Cerebellar nuclear complex (tissue), 1 donor: ENCODE data around the gene PLB1.
"Not testable (repeated sequence)": the region's sequence is repeated elsewhere in the genome, so short reads cannot be mapped to it uniquely, and the experiment has no call there.

ENCODE experiments used
- DNase-seq, 2 experiments: peaks; one replicate each; lab custom pipeline; 2025; lab: John Stamatoyannopoulos, UW

The PLB1 gene

DNA sequence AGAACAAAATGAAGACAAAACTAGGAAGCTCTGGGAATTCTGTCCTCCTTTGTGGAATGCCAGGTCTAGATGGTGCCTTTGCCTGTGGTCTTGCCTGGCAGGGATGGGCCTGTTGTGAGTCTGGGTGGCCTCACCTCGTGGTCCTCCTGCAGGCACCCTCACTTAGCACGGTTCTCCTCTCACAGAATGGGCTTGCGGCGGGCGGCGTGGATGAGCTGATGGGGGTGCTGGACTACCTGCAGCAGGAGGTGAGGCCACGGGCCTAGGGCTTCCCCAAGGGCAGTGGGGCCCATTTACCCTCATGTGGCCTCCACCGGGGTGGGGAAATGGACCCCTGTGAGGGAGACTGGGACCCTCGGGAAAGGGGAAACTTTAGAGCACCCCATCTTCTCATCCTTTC, 42.3 kb downstream of the PLB1 start:
- DNase-seq: no peak

DNA sequence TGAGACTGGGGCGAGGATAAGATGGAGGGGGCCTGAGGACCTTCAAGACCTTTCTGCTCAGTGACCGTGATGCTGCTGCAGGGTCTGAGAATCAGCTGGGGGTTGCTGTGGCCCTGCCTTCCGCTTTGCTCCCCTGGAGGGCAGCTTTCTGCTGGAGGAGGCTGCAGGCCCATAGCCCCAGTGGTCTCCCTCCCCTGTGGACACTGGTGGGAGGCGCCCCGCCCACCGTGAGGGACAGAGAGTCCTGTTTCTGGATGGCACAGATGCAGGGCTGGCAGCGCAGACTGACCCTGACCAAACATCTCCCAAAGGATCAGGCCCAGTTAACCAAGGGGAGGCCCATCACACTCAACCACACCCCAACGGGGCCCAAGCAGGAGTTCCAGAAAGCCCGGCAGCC, 42.8 kb downstream of the PLB1 start:
- no peak for DNase-seq

DNA sequence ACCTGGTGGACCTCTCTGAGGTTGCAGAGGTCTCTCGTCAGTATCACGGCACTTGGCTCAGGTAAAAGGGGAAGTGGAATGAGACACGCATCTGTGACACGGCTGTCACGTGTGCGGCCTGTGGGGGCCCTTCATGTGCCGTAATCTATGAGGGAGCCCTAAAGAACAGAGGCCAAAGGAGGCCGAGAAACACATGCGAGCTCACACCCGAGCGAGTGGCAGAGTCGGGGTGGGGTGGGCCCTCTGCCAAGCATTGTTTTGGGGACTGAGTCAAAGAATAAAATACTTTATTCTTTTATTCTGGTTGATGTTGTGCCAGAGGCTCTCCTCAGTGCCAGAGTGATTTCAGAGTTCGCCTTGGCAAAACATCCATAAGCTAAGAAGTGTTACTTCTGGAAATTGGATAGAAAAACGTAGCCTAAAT, 43.3 kb downstream of the PLB1 start:
- DNase-seq: no peak

DNA sequence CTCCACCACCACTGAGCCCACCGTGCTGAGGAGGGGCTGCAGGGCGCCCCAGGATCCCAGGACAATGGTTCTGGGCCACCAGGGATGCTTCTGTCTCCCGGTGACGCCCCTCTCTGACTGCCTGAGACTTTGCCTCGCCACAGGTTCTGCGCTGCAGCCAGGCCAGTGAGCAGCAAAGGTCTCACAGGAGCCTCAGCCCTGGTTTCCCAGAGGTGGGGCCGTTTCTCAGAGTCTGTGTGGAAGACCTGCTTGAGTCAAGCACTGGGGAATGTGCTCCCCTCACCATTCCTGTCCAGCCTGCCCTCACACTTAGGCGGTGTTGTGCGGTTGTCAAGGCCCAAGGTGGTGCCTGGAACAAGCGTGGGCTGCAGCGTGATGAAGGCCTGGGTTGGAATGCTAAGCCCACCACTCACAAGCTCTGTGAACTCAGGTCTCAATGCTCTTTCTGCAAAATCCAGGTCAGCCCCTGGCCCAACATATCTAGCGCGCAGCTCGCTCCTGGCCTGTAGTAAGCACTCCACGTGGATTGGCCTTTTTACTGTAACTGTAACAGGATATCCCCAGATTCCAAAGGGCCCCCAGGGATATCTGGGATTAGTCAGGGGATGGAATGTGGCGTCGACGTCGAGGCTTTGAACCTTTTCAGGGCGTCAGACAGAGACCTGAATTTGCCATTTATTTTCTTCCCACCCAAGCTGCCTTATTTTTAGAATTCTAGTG, 47.6 kb downstream of the PLB1 start:
- DNase-seq: no peak

DNA sequence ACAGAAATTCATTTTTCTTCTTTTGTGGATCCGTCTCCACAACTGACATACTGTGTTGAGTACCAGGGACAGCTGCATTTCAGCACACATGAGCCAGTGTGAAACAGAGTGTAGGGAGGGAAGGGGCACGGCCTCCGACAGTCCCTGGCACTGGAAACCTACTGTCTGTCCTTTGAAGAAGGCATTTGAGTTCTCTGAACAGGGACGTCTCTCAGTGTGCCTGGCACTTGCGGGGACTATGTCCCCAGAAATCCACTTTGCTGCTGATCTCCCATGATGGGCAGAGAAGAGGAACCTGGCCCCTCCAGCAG, 48.1 kb downstream of the PLB1 start:
- no peak for DNase-seq

DNA sequence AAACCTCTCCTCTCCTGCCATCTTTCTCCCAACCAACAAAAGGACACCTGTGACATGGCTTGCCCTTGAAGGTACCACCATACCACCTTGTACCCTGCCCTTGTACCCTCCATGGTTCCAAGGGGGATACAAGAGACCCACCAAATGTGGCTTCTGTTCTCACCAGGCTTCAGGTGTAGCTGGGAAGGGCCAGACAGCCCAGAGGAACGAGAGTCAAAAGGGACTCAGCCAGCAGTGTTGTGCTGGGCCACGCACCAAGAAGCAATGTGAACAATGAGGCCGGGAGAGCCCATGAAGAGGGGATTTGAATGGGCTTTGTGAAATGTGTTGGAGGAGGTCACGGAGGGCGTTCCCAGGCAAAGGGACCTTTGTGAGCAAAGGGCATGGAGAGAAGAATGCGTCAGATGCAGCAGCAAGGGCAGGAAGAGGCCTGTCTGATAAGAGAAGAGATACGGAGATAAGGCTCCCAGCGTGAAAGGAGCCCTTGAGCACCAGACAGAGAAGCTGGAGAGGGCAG, 48.6 kb downstream of the PLB1 start:
- no peak for DNase-seq

DNA sequence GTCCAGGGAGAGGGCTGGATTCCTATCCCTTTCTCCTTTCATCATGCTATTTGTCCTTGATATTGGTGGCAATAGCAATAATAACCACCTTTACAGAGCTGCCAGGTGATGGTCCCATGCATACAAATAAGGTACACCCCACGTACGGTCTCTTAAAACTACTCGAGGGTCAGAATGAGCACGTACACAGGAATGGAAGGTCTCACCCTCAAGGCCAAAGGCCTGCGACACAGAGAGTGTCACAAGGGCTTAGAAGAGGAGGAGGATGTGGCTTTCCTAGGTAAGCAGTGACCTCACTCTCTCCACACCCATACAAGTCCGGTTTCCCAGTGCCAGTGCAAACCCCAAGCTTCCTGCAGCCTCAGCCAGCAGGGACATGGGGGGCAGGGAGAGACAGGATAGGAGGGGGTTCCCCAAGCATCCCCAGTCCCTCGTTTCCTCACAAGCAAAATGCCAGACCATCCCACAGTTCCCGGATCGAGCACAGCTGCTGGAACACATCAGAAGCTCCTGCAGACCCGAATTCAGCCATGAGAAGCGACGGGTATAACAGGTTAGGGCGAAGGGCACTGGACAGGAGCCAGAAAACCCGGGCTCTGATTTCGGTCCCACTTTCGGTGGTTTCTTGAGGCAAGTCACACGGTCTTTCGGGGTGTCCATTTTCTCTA, 49.2 kb downstream of the PLB1 start:
- DNase-seq: no peak

DNA sequence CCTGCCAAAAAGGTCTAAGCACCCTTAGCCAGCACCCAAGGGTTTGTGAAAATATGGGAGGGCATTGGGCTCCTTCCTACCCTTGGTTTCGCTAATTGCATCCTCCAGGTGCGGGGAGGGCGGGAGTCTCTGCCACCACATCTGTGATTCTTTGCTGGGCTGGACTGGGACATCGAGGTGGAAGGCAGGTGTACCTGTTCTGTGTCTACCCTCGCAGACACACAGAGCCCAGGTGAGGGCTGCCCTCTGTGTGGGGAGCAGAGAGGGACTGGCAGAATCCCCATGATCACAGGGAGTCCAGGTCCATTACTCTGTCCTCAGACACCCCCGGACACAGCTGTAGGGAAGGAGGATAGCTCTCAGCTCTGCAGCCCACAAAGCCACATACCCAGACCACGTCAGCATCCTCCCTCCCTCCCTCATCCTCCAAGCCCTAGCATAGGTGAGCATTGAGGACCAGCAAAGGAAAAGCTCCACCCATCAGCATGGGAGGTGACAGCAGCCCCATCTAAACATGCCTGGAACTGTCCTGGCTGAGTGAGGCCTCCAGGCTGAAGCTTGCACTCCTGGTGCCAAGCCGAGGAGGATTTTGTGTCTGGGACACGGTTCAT, 49.8 kb downstream of the PLB1 start:
- no peak for DNase-seq

DNA sequence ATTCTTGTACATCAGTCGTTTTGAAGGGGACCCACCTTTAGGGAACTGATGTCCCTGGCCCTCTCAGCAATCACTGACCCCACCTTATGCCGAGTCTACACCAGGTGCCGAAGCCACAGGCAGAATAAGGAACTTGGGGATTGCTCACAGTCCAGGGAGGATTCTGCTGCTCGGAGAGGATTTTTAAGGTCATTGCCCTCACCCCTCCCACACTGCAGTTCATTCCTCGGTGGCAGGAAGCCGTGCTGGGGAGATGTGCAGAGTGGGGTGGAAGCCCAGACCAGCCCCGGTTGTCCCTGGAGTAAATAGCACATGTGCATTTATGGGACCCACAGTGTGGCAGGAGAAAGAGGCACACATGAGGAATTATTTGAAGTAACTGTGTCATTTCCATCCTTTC, 50.4 kb downstream of the PLB1 start:
- no peak for DNase-seq

DNA sequence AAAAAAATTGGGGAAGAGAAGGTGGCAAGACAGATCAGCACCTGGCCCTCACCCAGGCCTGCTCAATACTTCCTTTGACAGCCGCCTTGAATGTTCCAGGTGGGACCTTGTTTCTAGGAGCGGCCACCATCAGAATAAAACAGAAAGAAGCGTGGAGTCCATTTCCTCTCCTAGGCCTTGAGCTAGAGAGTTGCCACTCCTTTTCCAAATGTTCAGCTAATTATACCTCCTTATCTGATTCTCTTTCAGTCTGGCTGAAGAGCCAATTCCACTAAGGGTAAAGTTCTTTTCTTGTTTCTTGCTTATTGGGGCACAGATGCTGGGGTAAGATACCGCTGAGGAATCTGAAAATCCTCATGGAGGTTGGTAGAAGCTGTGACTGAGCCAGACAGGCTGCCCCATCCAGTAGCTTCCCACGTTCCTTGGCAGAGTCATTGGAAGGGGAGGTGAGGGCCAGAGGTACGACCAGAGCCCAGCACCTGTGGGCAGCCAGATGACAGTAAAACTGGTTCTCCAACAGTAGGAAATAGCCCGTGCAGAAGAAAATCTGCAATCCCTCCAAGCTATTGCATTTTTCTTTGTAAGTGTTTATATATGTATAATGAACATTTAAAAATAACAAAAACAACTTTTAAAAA, 51.5 kb downstream of the PLB1 start:
- DNase-seq: no peak

DNA sequence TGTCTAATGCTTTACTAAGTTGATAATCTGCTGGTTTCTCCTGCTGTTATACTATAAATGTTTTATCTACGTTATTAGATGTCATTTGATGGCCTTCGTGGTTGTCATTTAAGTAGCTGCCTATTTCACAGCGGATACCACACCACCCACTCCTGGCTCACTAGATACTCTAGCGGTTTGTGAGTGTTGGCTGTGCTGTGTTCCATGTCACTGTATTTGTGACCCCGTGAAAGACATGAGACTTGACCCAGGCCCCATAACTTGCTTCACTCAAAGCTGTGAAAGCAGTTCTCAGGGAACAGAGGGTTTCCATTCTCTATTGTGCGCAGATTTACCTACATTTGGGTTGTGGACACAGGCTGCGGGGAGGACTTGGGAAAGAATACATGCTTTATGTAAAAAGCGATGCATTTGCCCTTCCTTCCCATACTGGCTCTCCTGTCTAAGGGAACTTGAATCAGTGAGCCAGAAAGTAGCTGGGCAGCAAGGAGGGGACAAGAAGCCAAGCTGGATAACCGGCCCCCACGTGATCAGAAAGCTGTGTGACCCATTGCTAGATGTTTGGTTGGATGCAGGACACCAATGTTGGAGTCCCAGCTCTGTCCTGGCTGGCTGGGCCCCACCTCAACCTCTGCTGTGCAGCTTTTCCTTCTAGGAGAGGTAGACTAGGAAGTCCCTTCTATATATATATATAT, 52.2 kb downstream of the PLB1 start:
- DNase-seq: no peak

DNA sequence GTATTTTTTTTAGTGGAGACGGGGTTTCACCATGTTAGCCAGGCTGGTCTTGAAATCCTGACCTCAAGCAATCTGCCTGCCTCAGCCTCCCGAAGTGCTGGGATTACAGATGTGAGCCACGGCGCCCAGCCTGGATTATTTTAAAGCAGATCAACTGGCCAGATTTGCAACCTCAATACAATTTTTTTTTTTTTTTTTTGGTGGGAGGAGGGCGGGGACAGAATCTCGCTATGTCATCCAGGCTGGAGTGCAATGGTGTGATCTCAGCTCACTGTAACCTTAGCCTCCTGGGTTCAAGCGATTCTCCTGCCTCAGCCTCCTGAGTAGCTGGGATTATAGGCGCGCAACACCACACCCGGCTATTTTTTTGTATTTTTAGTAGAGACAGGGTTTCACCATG, 54.5 kb downstream of the PLB1 start:
- not testable (repeated sequence) for DNase-seq

DNA sequence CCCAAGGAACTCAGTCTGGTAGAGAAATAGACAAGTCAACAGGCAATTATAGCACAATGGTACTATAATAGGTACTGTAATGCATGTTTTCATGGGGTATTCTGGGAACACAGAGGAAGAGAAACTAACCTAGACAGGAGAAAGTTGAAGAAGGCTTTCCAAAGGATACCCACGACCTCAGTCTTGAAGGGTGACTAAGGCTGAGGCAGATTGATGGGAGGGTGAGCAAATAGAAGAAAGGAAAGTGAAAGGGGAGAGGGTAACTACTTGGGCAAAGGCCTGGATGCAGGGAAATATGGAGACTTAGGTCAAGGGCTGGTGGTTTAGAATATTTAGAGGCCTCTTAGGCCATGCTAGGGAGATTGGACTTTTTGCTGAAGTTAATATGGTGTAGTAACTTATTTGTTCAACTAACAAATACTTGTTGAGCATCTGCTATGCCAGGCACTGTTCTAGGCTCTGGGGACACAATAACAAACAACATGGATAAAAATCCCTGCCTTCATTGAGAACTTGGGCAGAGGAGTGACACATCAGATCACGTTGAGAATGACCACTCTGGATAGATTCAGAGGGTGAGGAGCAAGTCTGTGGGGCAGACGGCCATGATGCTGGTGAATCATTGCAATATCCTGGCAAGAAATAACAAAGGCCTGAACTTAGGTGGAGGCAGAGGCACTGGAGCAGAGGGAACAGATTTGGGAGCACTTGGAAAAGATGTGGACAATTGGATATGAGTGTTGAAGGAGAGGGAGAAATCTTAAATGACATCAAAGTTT, 56.4 kb downstream of the PLB1 start:
- no peak for DNase-seq

DNA sequence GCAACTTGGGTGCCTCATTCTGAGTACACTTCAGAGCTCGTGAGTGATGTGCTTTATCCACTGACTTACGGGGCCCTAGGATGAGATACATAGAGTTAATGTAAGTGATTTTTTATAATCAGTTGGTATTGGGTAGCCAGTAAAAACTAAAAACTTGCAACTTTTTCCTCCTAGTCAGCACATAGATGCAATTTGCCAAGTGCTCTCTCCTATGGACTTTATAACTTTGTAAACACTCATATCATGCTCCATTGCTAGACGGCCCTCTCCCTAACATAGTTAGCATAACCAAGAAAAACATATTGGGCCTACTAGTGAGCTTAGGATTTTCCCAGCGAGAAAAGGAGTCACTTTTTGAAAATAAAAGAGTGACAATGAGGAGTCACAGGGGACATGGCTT, 60.4 kb downstream of the PLB1 start:
- DNase-seq: no peak

DNA sequence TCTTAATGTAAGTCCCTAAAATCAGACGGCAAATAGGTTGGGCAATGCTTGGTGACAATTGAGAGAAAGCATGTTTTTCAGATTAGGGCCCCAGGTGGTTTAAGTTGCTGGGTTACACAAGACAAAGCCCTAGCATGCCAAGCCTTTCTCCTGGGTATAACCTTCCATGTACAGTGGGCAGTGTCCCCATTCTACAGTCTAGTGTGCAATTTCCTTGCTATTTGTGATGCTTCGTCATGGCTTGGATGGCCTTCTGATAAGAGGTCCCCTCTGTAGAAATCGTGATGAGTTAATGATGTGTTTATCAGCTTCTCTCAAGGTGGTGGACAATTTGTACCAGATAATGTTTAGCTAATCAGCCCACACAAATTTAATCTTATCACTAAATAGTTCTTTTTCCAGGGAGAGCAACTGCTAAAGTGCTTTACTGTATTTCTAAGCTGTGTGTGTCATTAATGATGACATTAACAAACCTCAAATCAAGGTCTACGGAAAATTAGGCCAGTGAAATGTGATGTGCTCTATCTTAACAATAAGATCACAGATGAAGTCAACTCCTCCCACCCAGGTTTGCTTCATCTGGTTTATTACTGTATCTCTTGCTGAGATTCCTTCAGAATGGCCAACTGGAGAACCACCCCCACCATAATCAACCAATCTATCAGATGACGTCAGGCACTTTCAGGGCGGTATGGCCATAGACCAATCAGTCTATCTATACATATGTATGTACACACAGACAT, 61.7 kb downstream of the PLB1 start:
- no peak for DNase-seq

DNA sequence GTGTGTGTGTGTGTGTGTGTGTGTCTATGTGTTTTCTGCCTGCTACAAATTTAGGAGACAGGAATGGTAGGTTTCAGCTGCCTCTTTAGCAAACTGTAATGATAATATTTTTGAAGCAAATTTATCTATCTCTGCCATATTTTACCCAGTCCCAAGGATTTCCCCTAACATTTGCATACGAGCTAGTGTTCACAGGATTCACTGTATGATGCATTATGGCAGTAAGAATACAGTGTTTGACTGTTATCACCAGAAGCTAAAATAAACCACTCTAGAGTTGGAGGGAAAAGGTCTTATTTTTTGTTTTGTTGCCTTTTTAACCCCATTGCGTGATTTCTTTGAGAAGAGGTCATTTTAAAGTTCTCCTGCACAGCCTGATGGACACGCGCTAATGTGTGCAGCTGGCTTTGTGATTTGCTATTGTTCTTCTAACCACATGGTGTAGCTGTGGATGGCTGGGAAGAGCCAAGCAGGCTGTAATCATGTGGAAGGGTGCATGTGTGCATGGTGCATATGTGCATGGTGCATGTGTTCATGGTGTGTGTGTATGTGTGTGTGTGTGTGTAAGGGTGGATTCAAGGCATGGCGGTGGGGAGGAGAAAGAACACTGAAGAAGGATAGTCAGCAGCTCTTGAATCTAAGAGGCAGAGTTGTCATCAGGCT, 62.4 kb downstream of the PLB1 start:
- DNase-seq: no peak

DNA sequence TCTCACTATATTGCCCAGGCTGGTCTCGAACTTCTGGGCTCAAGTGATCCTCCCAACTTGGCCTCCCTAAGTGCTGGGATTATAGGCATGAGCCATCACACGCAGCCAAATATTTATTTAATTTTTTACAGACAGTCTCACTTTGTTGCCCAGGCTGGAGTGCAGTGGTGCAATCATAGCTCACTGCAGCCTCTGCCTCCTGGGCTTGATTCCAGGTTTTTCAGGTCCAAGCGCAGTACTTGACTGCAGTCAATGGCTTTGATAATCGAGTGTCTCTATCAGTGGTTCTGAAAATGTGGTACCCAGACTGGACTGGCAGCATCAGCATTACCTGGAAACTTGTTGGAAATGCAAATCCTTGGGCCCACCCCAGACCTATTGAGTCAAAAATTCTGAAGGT, 63.1 kb downstream of the PLB1 start:
- DNase-seq: no peak

DNA sequence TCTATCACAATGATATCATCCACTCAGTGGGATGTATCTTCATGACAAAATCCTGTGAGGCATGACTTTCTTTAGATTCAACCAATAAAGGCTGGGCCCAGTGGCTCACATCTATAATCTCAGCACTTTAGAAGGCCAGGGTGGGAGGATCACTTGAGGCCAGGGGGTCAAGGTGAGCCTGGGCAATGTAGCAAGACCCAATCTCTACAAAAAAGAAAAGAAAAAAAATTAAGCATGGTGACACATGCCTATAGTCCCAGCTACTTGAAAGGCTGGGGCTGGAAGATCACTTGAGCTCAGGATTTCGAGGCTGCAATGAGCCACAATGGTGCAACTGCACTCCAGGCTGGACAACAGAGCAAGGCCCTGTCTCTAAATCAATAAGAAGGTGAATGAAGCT, 68.0 kb downstream of the PLB1 start:
- DNase-seq: no peak

DNA sequence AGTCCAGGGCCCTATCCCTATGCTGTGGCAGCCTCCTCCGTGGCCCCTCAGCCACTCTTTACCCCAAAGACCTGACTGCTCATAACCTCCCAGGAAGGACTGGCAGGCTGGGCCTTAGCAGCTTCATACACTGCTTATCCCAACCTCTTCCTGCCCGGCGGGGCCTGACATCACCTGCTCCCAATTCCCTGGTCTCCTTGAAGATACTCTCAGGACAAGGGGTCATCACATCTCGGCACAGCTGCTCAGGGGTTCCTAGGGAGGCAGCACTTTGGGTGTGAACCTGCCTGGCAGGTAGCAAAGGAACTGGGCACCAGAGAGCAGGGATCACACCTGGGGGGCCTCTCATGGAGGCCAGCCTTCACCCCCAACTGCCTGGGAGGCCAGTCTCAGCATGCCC, 68.5 kb downstream of the PLB1 start:
- DNase-seq: no peak

DNA sequence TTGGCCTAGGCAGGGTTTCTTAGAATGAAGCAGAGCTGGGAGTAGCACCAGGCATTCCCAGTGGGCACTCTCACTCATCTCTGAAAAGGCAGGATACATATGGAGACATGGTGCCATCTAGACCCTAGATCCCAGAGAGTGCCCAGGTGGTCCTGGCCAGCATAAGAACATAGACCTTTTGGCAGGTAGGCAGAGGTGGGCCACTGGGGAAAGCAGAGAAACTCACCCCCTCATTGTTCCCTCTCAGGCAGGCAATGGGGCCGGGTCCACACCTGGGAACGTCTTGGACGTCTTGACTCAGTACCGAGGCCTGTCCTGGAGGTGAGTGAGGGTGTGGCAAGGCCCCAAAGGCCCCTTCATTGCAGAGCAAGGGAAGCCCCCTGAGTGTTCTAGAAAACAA, 69.2 kb downstream of the PLB1 start:
- DNase-seq: no peak
